Measurements from ENCODE around the gene CALR. TPM values are rescaled to one million over a fixed set of nuclear protein-coding genes. Genes with fewer than 3 reads are reported as not detected.

The CALR gene
- total and polyA plus RNA-seq, 7 donors, result 124 to 273 (median 170) TPM

GRCh38 chr19:12922959-12923358, 15.4 kb upstream of the CALR start:
- Histone ChIP-seq H3K36me3 (ENCODE audit: insufficient read depth in 1 of 2, low read depth in 1 of 2) (peaks cover 18 to 61% of the 10 kb centered on the region in 2 donors), H3K4me3 (no peak overlapping the region), H3K4me1 (peaks cover 3% of the 10 kb centered on the region), H3K27me3 (ENCODE audit: insufficient read depth in 3 of 3, low read length in 2 of 3) (no peaks in the 10 kb centered on the region), H3K27ac (no peak overlapping the region), H3K9me3 (no peaks in the 10 kb centered on the region)
- intact Hi-C loops (cut with DNase I), result no loop called here
- no peak for DNase-seq
- ATAC-seq, result no peak
- WGBS, 3 donors, result 94 to 98% (median 97%) methylated on average over 4 of the region's 4 CpGs
- no peak for TF ChIP-seq CTCF (IDR thresholded peaks at IDR 0.05)

GRCh38 chr19:12924621-12925310, 13.6 kb upstream of the CALR start:
- Histone ChIP-seq H3K4me1 (no peaks in the 10 kb centered on the region), H3K36me3 (ENCODE audit: insufficient read depth in 1 of 2, low read depth in 1 of 2) (peaks cover 23 to 79% of the 10 kb centered on the region in 2 donors), H3K9me3 (no peaks in the 10 kb centered on the region), H3K4me3 (no peak overlapping the region), H3K27ac (no peak overlapping the region), H3K27me3 (ENCODE audit: insufficient read depth in 3 of 3, low read length in 2 of 3) (no peaks in the 10 kb centered on the region)
- DNase-seq (no peak), ATAC-seq (no peak)
- intact Hi-C loops (cut with DNase I), result no loop called here
- TF ChIP-seq CTCF (IDR thresholded peaks at IDR 0.05), result no peak
- WGBS, 3 donors, result 95 to 96% (median 95%) methylated on average over 29 of the region's 29 CpGs

GRCh38 chr19:12930002-12930645, 8.3 kb upstream of the CALR start:
- Histone ChIP-seq H3K9me3 (no peaks in the 10 kb centered on the region), H3K4me1 (peaks cover 8% of the 10 kb centered on the region), H3K27ac (no peak overlapping the region), H3K4me3 (no peak overlapping the region), H3K36me3 (ENCODE audit: insufficient read depth in 1 of 2, low read depth in 1 of 2) (peaks cover 5 to 62% of the 10 kb centered on the region in 2 donors), H3K27me3 (ENCODE audit: insufficient read depth in 3 of 3, low read length in 2 of 3) (no peaks in the 10 kb centered on the region)
- intact Hi-C loops (cut with DNase I), result loop anchor here in 1 of 2 donors (10.0 kb wide), 1 partner anchor 125 kb away; the partner anchor contains the start of genes PRDX2, RNASEH2A and THSD8
- WGBS, 3 donors, result 84 to 92% (median 91%) methylated on average over 19 of the region's 19 CpGs
- TF ChIP-seq CTCF (IDR thresholded peaks at IDR 0.05), result no peak
- DNase-seq (no peak), ATAC-seq (no peak)

GRCh38 chr19:12932392-12933286, 5.8 kb upstream of the CALR start:
- Histone ChIP-seq H3K9me3 (no peaks in the 10 kb centered on the region), H3K27ac (peak overlapping the region; percentile 86), H3K27me3 (ENCODE audit: insufficient read depth in 3 of 3, low read length in 2 of 3) (no peaks in the 10 kb centered on the region), H3K36me3 (ENCODE audit: insufficient read depth in 1 of 2, low read depth in 1 of 2) (peaks cover 5 to 37% of the 10 kb centered on the region in 2 donors), H3K4me3 (peak overlapping the region; percentile 94), H3K4me1 (peaks cover 11% of the 10 kb centered on the region)
- TF ChIP-seq CTCF (IDR thresholded peaks at IDR 0.05), result no peak
- DNase-seq (no peak), ATAC-seq (peak in 3 of 4 donors; percentile 4 to 9 (median 5))
- intact Hi-C loops (cut with DNase I), result loop anchor here in 1 of 2 donors (10.0 kb wide), 1 partner anchor 128 kb away; the partner anchor contains the start of genes PRDX2, RNASEH2A and THSD8
- WGBS, 3 donors, result 29 to 32% (median 29%) methylated on average over 16 of the region's 16 CpGs
